WI38 (cell line): ENCODE results near the gene NEK8.

ENCODE experiments used
- H3K4me3 ChIP-seq: 2 replicates; pipeline ENCODE4 v1.5.1; 2011; ENCODE audit warnings: low read depth, mild to moderate bottlenecking, control low read depth, low read length
- TF ChIP-seq, protein P1 (sequence below): IDR thresholded peaks from 2 replicates; pipeline ENCODE4 v1.5.1; 2012; ENCODE audit warnings: low read depth, mild to moderate bottlenecking, control low read depth, low read length

Gene NEK8

DNA sequence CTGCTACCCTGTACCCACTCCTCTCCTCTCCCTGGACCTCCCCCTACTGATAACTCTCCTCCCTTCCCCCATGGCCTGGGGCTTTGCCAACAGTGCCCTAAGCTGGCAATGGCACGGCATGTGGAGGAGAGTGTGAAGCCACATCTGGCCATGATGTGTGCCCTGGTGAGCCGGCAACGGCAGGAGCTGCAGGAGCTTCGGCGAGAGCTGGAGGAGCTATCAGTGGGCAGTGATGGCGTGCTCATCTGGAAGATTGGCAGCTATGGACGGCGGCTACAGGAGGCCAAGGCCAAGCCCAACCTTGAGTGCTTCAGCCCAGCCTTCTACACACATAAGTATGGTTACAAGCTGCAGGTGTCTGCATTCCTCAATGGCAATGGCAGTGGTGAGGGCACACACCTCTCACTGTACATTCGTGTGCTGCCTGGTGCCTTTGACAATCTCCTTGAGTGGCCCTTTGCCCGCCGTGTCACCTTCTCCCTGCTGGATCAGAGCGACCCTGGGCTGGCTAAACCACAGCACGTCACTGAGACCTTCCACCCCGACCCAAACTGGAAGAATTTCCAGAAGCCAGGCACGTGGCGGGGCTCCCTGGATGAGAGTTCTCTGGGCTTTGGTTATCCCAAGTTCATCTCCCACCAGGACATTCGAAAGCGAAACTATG, 20.4 kb downstream of the NEK8 start:
- TF ChIP-seq, protein P1, sequence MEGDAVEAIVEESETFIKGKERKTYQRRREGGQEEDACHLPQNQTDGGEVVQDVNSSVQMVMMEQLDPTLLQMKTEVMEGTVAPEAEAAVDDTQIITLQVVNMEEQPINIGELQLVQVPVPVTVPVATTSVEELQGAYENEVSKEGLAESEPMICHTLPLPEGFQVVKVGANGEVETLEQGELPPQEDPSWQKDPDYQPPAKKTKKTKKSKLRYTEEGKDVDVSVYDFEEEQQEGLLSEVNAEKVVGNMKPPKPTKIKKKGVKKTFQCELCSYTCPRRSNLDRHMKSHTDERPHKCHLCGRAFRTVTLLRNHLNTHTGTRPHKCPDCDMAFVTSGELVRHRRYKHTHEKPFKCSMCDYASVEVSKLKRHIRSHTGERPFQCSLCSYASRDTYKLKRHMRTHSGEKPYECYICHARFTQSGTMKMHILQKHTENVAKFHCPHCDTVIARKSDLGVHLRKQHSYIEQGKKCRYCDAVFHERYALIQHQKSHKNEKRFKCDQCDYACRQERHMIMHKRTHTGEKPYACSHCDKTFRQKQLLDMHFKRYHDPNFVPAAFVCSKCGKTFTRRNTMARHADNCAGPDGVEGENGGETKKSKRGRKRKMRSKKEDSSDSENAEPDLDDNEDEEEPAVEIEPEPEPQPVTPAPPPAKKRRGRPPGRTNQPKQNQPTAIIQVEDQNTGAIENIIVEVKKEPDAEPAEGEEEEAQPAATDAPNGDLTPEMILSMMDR = no peak
- no peak overlapping the region for H3K4me3 ChIP-seq

DNA sequence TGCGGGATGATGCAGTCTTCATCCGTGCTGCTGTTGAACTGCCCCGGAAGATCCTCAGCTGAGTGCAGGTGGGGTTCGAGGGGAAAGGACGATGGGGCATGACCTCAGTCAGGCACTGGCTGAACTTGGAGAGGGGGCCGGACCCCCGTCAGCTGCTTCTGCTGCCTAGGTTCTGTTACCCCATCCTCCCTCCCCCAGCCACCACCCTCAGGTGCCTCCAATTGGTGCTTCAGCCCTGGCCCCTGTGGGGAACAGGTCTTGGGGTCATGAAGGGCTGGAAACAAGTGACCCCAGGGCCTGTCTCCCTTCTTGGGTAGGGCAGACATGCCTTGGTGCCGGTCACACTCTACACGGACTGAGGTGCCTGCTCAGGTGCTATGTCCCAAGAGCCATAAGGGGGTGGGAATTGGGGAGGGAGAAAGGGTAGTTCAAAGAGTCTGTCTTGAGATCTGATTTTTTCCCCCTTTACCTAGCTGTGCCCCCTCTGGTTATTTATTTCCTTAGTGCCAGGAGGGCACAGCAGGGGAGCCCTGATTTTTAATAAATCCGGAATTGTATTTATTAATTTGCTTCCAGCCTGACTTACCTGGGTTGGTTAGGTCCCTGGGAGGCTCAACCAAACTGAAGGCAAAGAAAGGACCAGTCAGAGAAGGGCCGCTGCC, 21.1 kb downstream of the NEK8 start:
- TF ChIP-seq, protein P1 = no peak
- H3K4me3 ChIP-seq = no peak overlapping the region

- no peak overlapping the region for H3K4me3 ChIP-seq
- TF ChIP-seq, protein P1 = peak; percentile 99
These were observed 21.8 kb downstream of the NEK8 start for GRCh38 chr17:28750178-28751047.

DNA sequence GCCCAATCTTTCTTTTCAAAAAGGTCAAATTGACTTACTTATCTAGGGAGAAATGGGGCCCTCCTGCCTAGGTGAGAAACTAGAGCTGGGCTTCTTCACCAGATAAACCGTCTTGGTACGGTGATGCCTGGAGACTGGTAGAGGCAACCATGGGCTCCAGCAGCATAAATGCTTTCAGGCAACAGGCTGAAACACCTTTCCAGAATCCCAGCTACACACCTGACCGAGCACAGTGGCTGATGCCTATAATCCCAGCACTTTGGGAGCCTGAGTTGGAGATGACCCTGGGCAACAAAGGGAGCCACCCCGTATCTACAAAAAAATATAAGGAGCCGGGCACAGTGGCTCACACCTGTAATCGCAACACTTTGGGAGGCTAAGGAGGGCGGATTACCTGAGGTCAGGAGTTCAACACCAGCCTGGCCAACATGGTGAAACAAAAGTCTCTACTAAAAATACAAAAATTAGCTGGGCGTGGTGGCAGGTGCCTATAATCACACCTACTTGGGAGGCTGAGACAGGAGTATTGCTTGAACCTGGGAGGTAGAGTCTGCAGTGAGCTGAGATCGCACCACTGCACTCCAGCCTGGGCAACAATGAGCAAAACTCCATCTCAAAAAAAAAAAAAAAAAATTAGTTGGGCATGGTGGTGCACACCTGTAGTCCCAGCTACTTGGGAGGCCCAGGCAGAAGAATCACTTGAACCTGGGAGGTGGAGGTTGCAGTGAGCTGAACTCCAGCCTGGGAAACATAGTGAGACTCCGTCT, 23.2 kb downstream of the NEK8 start:
- no peak overlapping the region for H3K4me3 ChIP-seq
- TF ChIP-seq, protein P1 = no peak

DNA sequence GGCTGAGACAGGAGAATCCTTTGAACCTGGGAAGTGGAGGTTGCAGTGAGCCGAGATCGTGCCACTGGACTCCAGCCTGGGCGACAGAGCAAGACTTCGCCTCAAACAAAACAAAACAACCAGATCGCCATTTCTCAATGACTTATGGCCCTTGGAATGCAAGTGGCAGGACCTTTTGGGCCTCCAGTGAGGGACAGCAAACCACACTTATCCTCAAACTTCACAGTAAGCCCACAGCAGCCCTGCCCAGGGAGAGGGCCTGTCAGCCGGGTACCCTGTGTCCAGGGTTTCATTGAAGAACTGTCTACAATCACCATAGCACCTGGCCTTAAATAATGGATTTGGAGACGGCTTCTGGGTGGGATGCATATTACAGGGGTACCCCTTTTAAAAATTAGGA, 26.9 kb downstream of the NEK8 start:
- H3K4me3 ChIP-seq = no peak overlapping the region
- TF ChIP-seq, protein P1 = no peak

GRCh38 chr17:28756049-28756804, 27.6 kb downstream of the NEK8 start:
- H3K4me3 ChIP-seq = no peak overlapping the region
- TF ChIP-seq, protein P1 = no peak
